GM12878 (cell line): ENCODE measurements around the gene COL15A1. TPM values are rescaled to one million over a fixed set of nuclear protein-coding genes. Genes with fewer than 3 reads are reported as not detected.

Experiments used
- ATAC-seq: fragments of 200-7000 bp; cut with Tn5 transposase; 3 replicates; pipeline ENCODE4 v1.9.1; 2020; ENCODE audit warnings: mild to moderate bottlenecking, moderate library complexity
- BruUV-seq: library from RNA; stranded (reverse); fragments of 400-500 nt; replicated peaks from 2 replicates; lab custom pipeline; 2021; lab: Mats Ljungman, UMichigan
- CTCF ChIA-PET: fragments of 300-600 bp; sonication (Branson Sonifier 250); formaldehyde crosslinking; extraction: SDS; loops from one replicate; lab custom pipeline; 2021; ENCODE audit warnings: inconsistent platforms; lab: Yijun Ruan, JAX
- POLR2A ChIA-PET: fragments of 350-600 bp; formaldehyde crosslinking; extraction: SDS; loops from one replicate; lab custom pipeline; 2021; ENCODE audit warnings: inconsistent platforms; lab: Charles Lee
- RAD21 ChIA-PET: fragments of 300-600 bp; sonication (Branson Sonifier 250); formaldehyde crosslinking; loops from one replicate; lab custom pipeline; 2023; ENCODE audit warnings: antibody characterized with exemption; ENCODE audit not compliant: unreplicated experiment; lab: Charles Lee
- SMC1A ChIA-PET: fragments of 300-600 bp; sonication (Branson Sonifier 250); formaldehyde crosslinking; loops from one replicate; lab custom pipeline; 2023; ENCODE audit not compliant: unreplicated experiment, uncharacterized antibody; lab: Charles Lee
- DNase-seq: peaks from one replicate; pipeline ENCODE4 v3.0.0-alpha.2; 2011; ENCODE audit warnings: low read depth, low spot score
- FAIRE-seq: peaks from 3 replicates; lab custom pipeline; 2011; peaks lifted over from hg19 to GRCh38; lab: Jason Lieb, UNC
- H2AFZ ChIP-seq: 2 replicates; pipeline ENCODE4 v1.6.0; 2011; ENCODE audit warnings: low read depth, low read length, control low read depth; ENCODE audit not compliant: control insufficient read depth
- H3K27ac ChIP-seq: 2 replicates; pipeline ENCODE4 v1.5.1; 2011; ENCODE audit warnings: control low read depth; ENCODE audit not compliant: control insufficient read depth, insufficient read depth
- H3K27me3 ChIP-seq, 2 experiments: replicated peaks in 1 of 2; 2 replicates each; pipeline versions ENCODE4 v1.6.0 to v1.6.1; 2011; ENCODE audit warnings: low read length in 1 of 2; ENCODE audit not compliant: control insufficient read depth in 2 of 2, insufficient read depth in 2 of 2
- H3K36me3 ChIP-seq, 2 experiments: 2 replicates each; pipeline ENCODE4 v1.5.1; 2011; ENCODE audit warnings: low read length in 1 of 2; ENCODE audit not compliant: control insufficient read depth in 2 of 2, insufficient read depth in 2 of 2
- H3K4me1 ChIP-seq: 2 replicates; pipeline ENCODE4 v1.6.1; 2011; ENCODE audit warnings: mild to moderate bottlenecking, low read length, moderate library complexity, mixed read lengths; ENCODE audit not compliant: control insufficient read depth, insufficient read depth
- H3K4me2 ChIP-seq: 2 replicates; pipeline ENCODE4 v1.6.0; 2011; ENCODE audit warnings: control low read depth; ENCODE audit not compliant: control insufficient read depth, insufficient read depth
- H3K4me3 ChIP-seq: fragments of 200-600 bp; sonication (generic); 2 replicates; pipeline ENCODE4 v1.5.1; 2016
- H3K79me2 ChIP-seq: 2 replicates; pipeline ENCODE4 v1.6.0; 2011; ENCODE audit warnings: low read length; ENCODE audit not compliant: control insufficient read depth, insufficient read depth
- H3K9ac ChIP-seq: 2 replicates; pipeline ENCODE4 v1.8.0; 2011; ENCODE audit warnings: low read length, control low read depth, mixed read lengths; ENCODE audit not compliant: control insufficient read depth, insufficient read depth
- H3K9me3 ChIP-seq: replicated peaks from 3 replicates; pipeline ENCODE4 v1.5.1; 2011; ENCODE audit warnings: mild to moderate bottlenecking, low read length; ENCODE audit not compliant: control insufficient read depth, insufficient read depth
- H4K20me1 ChIP-seq: 2 replicates; pipeline ENCODE4 v1.6.0; 2011; ENCODE audit not compliant: control insufficient read depth, insufficient read depth
- CBX5 ChIP-seq: sonication (generic); IDR thresholded peaks from 2 replicates; pipeline ENCODE4 v1.6.1; 2016; ENCODE audit warnings: low read depth, moderate library complexity, mild to moderate bottlenecking, inconsistent platforms
- NRF1 ChIP-seq: conservative IDR thresholded peaks from 2 replicates; pipeline ENCODE4 v1.6.1; 2011; ENCODE audit warnings: mild to moderate bottlenecking, low read depth, low read length, improper control_type of control experiment
- SMARCA5 ChIP-seq: fragments of 450-650 bp; IDR thresholded peaks from 2 replicates; pipeline ENCODE4 v1.6.1; 2017; ENCODE audit warnings: mild to moderate bottlenecking
- SP1 ChIP-seq: IDR thresholded peaks from one replicate; pipeline ENCODE4 v1.6.1; 2011; ENCODE audit warnings: low read depth, low read length
- SPI1 ChIP-seq: IDR thresholded peaks from 2 replicates; pipeline ENCODE4 v1.6.1; 2011; ENCODE audit warnings: low read depth, mild to moderate bottlenecking, low read length, moderate library complexity, borderline replicate concordance; ENCODE audit not compliant: insufficient read depth
- TCF7 ChIP-seq: IDR thresholded peaks from 2 replicates; pipeline ENCODE4 v1.6.1; 2014; ENCODE audit warnings: antibody characterized with exemption, borderline replicate concordance
- ZBED1 ChIP-seq: IDR thresholded peaks from 2 replicates; pipeline ENCODE4 v1.6.1; 2016; ENCODE audit warnings: borderline replicate concordance
- ZNF217 ChIP-seq: fragments of 450-650 bp; IDR thresholded peaks from 2 replicates; pipeline ENCODE4 v1.6.1; 2017; ENCODE audit warnings: antibody characterized with exemption, mild to moderate bottlenecking
- WGBS: methylation state at CpG from one replicate; pipeline ENCODE4 v1.1.6; 2016; ENCODE audit warnings: low lambda C conversion rate; ENCODE audit not compliant: insufficient replicate concordance, insufficient coverage; ENCODE audit errors: missing lambda C conversion rate; 5-methylcytosine and 5-hydroxymethylcytosine counted together
- in situ Hi-C: fragments of 300-500 bp; cut with MboI; formaldehyde crosslinking; loops from 9 replicates; pipeline ENCODE4 v1.14.3; 2018; ENCODE audit warnings: mixed read lengths
- intact Hi-C: fragments of 100-400 bp; cut with micrococcal nuclease; formaldehyde crosslinking; loops from one replicate; pipeline ENCODE4 v1.14.2; 2022; ENCODE audit not compliant: unreplicated experiment
- polyA plus RNA-seq, 11 experiments: library from polyadenylated mRNA; depleted of rRNA in 4 of 11; unstranded in 6 of 11; stranded (reverse) in 5 of 11; fragments of >200 nt; fragmentation: Nextera tagmentation in 4 of 11; fragmentation: Illumina TruSeq in 1 of 11; extraction: Ambion mirVana in 4 of 11; extraction: Trizol in 1 of 11; gene quantifications; 1 replicate in 1 of 11; 2 replicates in 10 of 11; pipeline versions ENCODE4 v1.2.1 to v1.2.3, GENCODE V29; 2011 to 2016; ENCODE audit warnings: inconsistent platforms in 2 of 11, missing spikeins in 2 of 11, low read depth in 1 of 11
- total RNA-seq, 4 experiments: library from RNA; depleted of rRNA in 3 of 4; stranded (reverse); fragments of >200 nt in 3 of 4; fragmentation: Illumina TruSeq in 1 of 4; extraction: Trizol in 1 of 4; gene quantifications; 2 replicates each; pipeline versions ENCODE4 v1.2.1 to v1.2.3, GENCODE V29; 2013 to 2021
- TF ChIP-seq, protein P1 (sequence below): IDR thresholded peaks from 2 replicates; pipeline ENCODE4 v1.6.1; 2012; ENCODE audit warnings: mild to moderate bottlenecking, low read depth, low read length
- TF ChIP-seq, protein P2 (sequence below): fragments of 450-650 bp; formaldehyde crosslinking; IDR thresholded peaks from 2 replicates; pipeline ENCODE4 v1.4.0; 2020; ENCODE audit warnings: mild to moderate bottlenecking, moderate library complexity

Gene COL15A1
- total and polyA plus RNA-seq, 10 of the 15 experiments (the other 5 are each of a cell fraction or from before 2014, with no cell fraction given): 0.01 to 0.28 (median 0.06) TPM; not detected in 2

- BruUV-seq: no TSS peak
These were observed 128.3 kb downstream of the COL15A1 start for GRCh38 chr9:99072040-99072394.

More at GRCh38 chr9:99072040-99072394, 128.3 kb downstream of the COL15A1 start:
- no peak overlapping the region for H3K9ac ChIP-seq
- ChIA-PET RAD21 (no interaction called here), POLR2A (no interaction called here)
- no peaks in the 10 kb centered on the region for H3K27me3 ChIP-seq
- WGBS: 70% methylated on average over 6 of the region's 6 CpGs
- no peak for FAIRE-seq
- H4K20me1 ChIP-seq: no peaks in the 10 kb centered on the region
- in situ Hi-C loops: no loop called here
- intact Hi-C loops: no loop called here
- no peak overlapping the region for H3K4me3 ChIP-seq
- H2AFZ ChIP-seq: no peak overlapping the region
- ATAC-seq: no peak
- TF ChIP-seq CBX5 (no peak), NRF1 (no peak), SMARCA5 (no peak), ZNF217 (no peak), TCF7 (no peak), SP1 (no peak), ZBED1 (no peak), SPI1 (no peak)
- TF ChIP-seq, protein P1, sequence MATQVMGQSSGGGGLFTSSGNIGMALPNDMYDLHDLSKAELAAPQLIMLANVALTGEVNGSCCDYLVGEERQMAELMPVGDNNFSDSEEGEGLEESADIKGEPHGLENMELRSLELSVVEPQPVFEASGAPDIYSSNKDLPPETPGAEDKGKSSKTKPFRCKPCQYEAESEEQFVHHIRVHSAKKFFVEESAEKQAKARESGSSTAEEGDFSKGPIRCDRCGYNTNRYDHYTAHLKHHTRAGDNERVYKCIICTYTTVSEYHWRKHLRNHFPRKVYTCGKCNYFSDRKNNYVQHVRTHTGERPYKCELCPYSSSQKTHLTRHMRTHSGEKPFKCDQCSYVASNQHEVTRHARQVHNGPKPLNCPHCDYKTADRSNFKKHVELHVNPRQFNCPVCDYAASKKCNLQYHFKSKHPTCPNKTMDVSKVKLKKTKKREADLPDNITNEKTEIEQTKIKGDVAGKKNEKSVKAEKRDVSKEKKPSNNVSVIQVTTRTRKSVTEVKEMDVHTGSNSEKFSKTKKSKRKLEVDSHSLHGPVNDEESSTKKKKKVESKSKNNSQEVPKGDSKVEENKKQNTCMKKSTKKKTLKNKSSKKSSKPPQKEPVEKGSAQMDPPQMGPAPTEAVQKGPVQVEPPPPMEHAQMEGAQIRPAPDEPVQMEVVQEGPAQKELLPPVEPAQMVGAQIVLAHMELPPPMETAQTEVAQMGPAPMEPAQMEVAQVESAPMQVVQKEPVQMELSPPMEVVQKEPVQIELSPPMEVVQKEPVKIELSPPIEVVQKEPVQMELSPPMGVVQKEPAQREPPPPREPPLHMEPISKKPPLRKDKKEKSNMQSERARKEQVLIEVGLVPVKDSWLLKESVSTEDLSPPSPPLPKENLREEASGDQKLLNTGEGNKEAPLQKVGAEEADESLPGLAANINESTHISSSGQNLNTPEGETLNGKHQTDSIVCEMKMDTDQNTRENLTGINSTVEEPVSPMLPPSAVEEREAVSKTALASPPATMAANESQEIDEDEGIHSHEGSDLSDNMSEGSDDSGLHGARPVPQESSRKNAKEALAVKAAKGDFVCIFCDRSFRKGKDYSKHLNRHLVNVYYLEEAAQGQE: no peak
- TF ChIP-seq, protein P2, sequence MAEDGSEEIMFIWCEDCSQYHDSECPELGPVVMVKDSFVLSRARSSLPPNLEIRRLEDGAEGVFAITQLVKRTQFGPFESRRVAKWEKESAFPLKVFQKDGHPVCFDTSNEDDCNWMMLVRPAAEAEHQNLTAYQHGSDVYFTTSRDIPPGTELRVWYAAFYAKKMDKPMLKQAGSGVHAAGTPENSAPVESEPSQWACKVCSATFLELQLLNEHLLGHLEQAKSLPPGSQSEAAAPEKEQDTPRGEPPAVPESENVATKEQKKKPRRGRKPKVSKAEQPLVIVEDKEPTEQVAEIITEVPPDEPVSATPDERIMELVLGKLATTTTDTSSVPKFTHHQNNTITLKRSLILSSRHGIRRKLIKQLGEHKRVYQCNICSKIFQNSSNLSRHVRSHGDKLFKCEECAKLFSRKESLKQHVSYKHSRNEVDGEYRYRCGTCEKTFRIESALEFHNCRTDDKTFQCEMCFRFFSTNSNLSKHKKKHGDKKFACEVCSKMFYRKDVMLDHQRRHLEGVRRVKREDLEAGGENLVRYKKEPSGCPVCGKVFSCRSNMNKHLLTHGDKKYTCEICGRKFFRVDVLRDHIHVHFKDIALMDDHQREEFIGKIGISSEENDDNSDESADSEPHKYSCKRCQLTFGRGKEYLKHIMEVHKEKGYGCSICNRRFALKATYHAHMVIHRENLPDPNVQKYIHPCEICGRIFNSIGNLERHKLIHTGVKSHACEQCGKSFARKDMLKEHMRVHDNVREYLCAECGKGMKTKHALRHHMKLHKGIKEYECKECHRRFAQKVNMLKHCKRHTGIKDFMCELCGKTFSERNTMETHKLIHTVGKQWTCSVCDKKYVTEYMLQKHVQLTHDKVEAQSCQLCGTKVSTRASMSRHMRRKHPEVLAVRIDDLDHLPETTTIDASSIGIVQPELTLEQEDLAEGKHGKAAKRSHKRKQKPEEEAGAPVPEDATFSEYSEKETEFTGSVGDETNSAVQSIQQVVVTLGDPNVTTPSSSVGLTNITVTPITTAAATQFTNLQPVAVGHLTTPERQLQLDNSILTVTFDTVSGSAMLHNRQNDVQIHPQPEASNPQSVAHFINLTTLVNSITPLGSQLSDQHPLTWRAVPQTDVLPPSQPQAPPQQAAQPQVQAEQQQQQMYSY: no peak
- TF ChIP-seq, all 136 proteins: peak for 0
- Histone ChIP-seq H3K36me3 (no peaks in the 10 kb centered on the region), H3K4me2 (no peak overlapping the region), H3K79me2 (no peaks in the 10 kb centered on the region), H3K4me1 (peaks cover 5% of the 10 kb centered on the region), H3K9me3 (no peaks in the 10 kb centered on the region), H3K27ac (no peak overlapping the region)
- CTCF ChIA-PET: no interaction called here
- no peak for DNase-seq
- SMC1A ChIA-PET: no interaction called here
